ENCODE results near the gene PRKAG2.

The PRKAG2 gene

GRCh38 chr7:151738925-151739324 lies 138.0 kb downstream of the PRKAG2 start:
- no peak for TF ChIP-seq CTCF (IDR thresholded peaks at IDR 0.05; ENCODE audit: insufficient read depth, low read depth, low read length, missing control alignments)
- DNase-seq (ENCODE audit: low read depth): no peak

GRCh38 chr7:151736403-151736909 lies 140.5 kb downstream of the PRKAG2 start:
- peak overlapping the region; percentile 14 for H3K4me3 ChIP-seq (ENCODE audit: low read length)
- peak; percentile 43 for TF ChIP-seq CTCF (IDR thresholded peaks at IDR 0.05; ENCODE audit: insufficient read depth, low read depth, low read length, missing control alignments)
- DNase-seq (ENCODE audit: low read depth): peak; percentile 66

More at GRCh38 chr7:151738925-151739324, 138.0 kb downstream of the PRKAG2 start:
- no peak overlapping the region for H3K4me3 ChIP-seq (ENCODE audit: low read length)

GRCh38 chr7:151735851-151736402 lies 141.0 kb downstream of the PRKAG2 start:
- TF ChIP-seq CTCF (IDR thresholded peaks at IDR 0.05; ENCODE audit: insufficient read depth, low read depth, low read length, missing control alignments): no peak
- no peak overlapping the region for H3K4me3 ChIP-seq (ENCODE audit: low read length)
- no peak for DNase-seq (ENCODE audit: low read depth)

GRCh38 chr7:151735186-151735850 lies 141.6 kb downstream of the PRKAG2 start:
- DNase-seq (ENCODE audit: low read depth): no peak
- TF ChIP-seq CTCF (IDR thresholded peaks at IDR 0.05; ENCODE audit: insufficient read depth, low read depth, low read length, missing control alignments): no peak
- no peak overlapping the region for H3K4me3 ChIP-seq (ENCODE audit: low read length)

- H3K4me3 ChIP-seq (ENCODE audit: low read length): no peak overlapping the region
- TF ChIP-seq CTCF (IDR thresholded peaks at IDR 0.05; ENCODE audit: insufficient read depth, low read depth, low read length, missing control alignments): no peak
- peak; percentile 56 for DNase-seq (ENCODE audit: low read depth)
These were observed 143.9 kb downstream of the PRKAG2 start for GRCh38 chr7:151732834-151733592.

GRCh38 chr7:151732292-151732691 lies 144.6 kb downstream of the PRKAG2 start:
- DNase-seq (ENCODE audit: low read depth): no peak
- H3K4me3 ChIP-seq (ENCODE audit: low read length): no peak overlapping the region
- TF ChIP-seq CTCF (IDR thresholded peaks at IDR 0.05; ENCODE audit: insufficient read depth, low read depth, low read length, missing control alignments): no peak
